ENCODE measurements around the gene DPEP2. TPM values are rescaled to one million over a fixed set of nuclear protein-coding genes. Genes with fewer than 3 reads are reported as not detected.

Gene DPEP2
- total and polyA plus RNA-seq, 2 of the 13 experiments (the other 11 are each of a cell fraction or from before 2014, with no cell fraction given) = 0.18 TPM; not detected in 1

- TF ChIP-seq CENPT (CRISPR knock-in tag; IDR thresholded peaks at IDR 0.05; ENCODE audit: low read depth) (no peak), TOPORS (CRISPR knock-in tag; IDR thresholded peaks at IDR 0.05) (peak; percentile 67; the same call in 1 of the 2 replicates), ZNF589 (CRISPR knock-in tag; conservative IDR thresholded peaks at IDR 0.05) (peak; percentile 19; the same call in 1 of the 2 replicates), ZNF720 (CRISPR knock-in tag; IDR thresholded peaks at IDR 0.05) (0 out of 2 replicates have a peak, but pooled peaks have one; percentile 63), NFIC (IDR thresholded peaks at IDR 0.05; ENCODE audit: low read length) (no peak), ZNF83 (CRISPR knock-in tag; IDR thresholded peaks at IDR 0.05; ENCODE audit: borderline replicate concordance) (no peak; the same call in 1 of the 2 replicates), ISL2 (CRISPR knock-in tag; IDR thresholded peaks at IDR 0.05) (peak; percentile 41; the same call in 1 of the 2 replicates), NR3C1 (CRISPR knock-in tag; IDR thresholded peaks at IDR 0.05) (no peak), AHR (CRISPR knock-in tag; IDR thresholded peaks at IDR 0.05) (peak; percentile 80), KDM3A (CRISPR knock-in tag; IDR thresholded peaks at IDR 0.05; ENCODE audit: low read depth) (peak; percentile 74), TCF12 (IDR thresholded peaks at IDR 0.05) (no peak), TCF12 (CRISPR knock-in tag; IDR thresholded peaks at IDR 0.05) (no peak; the same call in none of the 2 replicates), ZNF841 (CRISPR knock-in tag; IDR thresholded peaks at IDR 0.05; ENCODE audit: borderline replicate concordance) (no peak), STAT5B (CRISPR knock-in tag; IDR thresholded peaks at IDR 0.05) (peak; percentile 52), ZNF547 (CRISPR knock-in tag; IDR thresholded peaks at IDR 0.05) (peak; percentile 51; the same call in 1 of the 2 replicates), NR1H2 (CRISPR knock-in tag; IDR thresholded peaks at IDR 0.05; ENCODE audit: borderline replicate concordance, low read depth) (no peak), MBD4 (IDR thresholded peaks at IDR 0.05; ENCODE audit: borderline replicate concordance, low read length) (no peak), MIER2 (CRISPR knock-in tag; IDR thresholded peaks at IDR 0.05) (no peak), ZNF17 (CRISPR knock-in tag; IDR thresholded peaks at IDR 0.05) (no peak), GABPA (IDR thresholded peaks at IDR 0.05; ENCODE audit: low read depth, low read length) (no peak), GABPA (CRISPR knock-in tag; IDR thresholded peaks at IDR 0.05; ENCODE audit: low read depth) (peak; percentile 60), CCDC6 (CRISPR knock-in tag; IDR thresholded peaks at IDR 0.05) (no peak), RCOR2 (CRISPR knock-in tag; IDR thresholded peaks at IDR 0.05) (no peak), ZNF660 (CRISPR knock-in tag; IDR thresholded peaks at IDR 0.05; ENCODE audit: borderline replicate concordance, low read depth) (no peak), SAP130 (CRISPR knock-in tag; IDR thresholded peaks at IDR 0.05; ENCODE audit: low read depth) (peak; percentile 59), KDM1A (CRISPR knock-in tag; IDR thresholded peaks at IDR 0.05) (no peak; the same call in 1 of the 2 replicates), MAFF (IDR thresholded peaks at IDR 0.05; ENCODE audit: low read depth, low read length) (no peak), EHMT2 (IDR thresholded peaks at IDR 0.05; ENCODE audit: borderline replicate concordance, low read depth, low read length) (no peak)
- TF ChIP-seq, protein P1, sequence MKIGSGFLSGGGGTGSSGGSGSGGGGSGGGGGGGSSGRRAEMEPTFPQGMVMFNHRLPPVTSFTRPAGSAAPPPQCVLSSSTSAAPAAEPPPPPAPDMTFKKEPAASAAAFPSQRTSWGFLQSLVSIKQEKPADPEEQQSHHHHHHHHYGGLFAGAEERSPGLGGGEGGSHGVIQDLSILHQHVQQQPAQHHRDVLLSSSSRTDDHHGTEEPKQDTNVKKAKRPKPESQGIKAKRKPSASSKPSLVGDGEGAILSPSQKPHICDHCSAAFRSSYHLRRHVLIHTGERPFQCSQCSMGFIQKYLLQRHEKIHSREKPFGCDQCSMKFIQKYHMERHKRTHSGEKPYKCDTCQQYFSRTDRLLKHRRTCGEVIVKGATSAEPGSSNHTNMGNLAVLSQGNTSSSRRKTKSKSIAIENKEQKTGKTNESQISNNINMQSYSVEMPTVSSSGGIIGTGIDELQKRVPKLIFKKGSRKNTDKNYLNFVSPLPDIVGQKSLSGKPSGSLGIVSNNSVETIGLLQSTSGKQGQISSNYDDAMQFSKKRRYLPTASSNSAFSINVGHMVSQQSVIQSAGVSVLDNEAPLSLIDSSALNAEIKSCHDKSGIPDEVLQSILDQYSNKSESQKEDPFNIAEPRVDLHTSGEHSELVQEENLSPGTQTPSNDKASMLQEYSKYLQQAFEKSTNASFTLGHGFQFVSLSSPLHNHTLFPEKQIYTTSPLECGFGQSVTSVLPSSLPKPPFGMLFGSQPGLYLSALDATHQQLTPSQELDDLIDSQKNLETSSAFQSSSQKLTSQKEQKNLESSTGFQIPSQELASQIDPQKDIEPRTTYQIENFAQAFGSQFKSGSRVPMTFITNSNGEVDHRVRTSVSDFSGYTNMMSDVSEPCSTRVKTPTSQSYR (CRISPR knock-in tag; IDR thresholded peaks at IDR 0.05; ENCODE audit: borderline replicate concordance) = peak; percentile 89
- TF ChIP-seq, protein P2, sequence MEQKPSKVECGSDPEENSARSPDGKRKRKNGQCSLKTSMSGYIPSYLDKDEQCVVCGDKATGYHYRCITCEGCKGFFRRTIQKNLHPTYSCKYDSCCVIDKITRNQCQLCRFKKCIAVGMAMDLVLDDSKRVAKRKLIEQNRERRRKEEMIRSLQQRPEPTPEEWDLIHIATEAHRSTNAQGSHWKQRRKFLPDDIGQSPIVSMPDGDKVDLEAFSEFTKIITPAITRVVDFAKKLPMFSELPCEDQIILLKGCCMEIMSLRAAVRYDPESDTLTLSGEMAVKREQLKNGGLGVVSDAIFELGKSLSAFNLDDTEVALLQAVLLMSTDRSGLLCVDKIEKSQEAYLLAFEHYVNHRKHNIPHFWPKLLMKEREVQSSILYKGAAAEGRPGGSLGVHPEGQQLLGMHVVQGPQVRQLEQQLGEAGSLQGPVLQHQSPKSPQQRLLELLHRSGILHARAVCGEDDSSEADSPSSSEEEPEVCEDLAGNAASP (CRISPR knock-in tag; IDR thresholded peaks at IDR 0.05; ENCODE audit: borderline replicate concordance) = peak; percentile 33; the same call in 1 of the 2 replicates
Observed at GRCh38 chr16:67943619-67944504, 55.4 kb downstream of the DPEP2 start, which contains the start of gene LCAT (continued).

All from HepG2 (cell line).